H1 (cell line): ENCODE measurements around the gene SMYD3. TPM values are rescaled to one million over a fixed set of nuclear protein-coding genes. Genes with fewer than 3 reads are reported as not detected.

Experiments used
- CTCF ChIA-PET: fragments of 300-600 bp; sonication (Branson Sonifier 250); formaldehyde crosslinking; loops from one replicate; lab custom pipeline; 2021; ENCODE audit not compliant: partially characterized antibody; lab: Charles Lee
- POLR2A ChIA-PET: fragments of 300-600 bp; sonication (Branson Sonifier 250); formaldehyde crosslinking; loops from one replicate; lab custom pipeline; 2021; ENCODE audit warnings: inconsistent platforms; ENCODE audit not compliant: partially characterized antibody; lab: Charles Lee
- DNase-seq, 2 experiments: peaks; one replicate each; pipeline versions ENCODE4 v3.0.0 to v3.0.0-alpha.2; 2010 to 2022; ENCODE audit warnings: low spot score in 2 of 2, low read depth in 1 of 2, mixed read lengths in 1 of 2
- FAIRE-seq: peaks from 2 replicates; lab custom pipeline; 2011; peaks lifted over from hg19 to GRCh38; lab: Jason Lieb, UNC
- H2AFZ ChIP-seq: 2 replicates; pipeline ENCODE4 v1.8.1; 2012; ENCODE audit warnings: low read length, inconsistent platforms
- H2AK5ac ChIP-seq: 2 replicates; pipeline ENCODE4 v1.6.1; 2013; ENCODE audit warnings: low read depth, low read length
- H2BK120ac ChIP-seq: replicated peaks from 2 replicates; pipeline ENCODE3; 2013; ENCODE audit warnings: low read depth, low read length, inconsistent platforms
- H2BK12ac ChIP-seq: 2 replicates; pipeline ENCODE4 v1.6.1; 2013; ENCODE audit warnings: low read depth, low read length
- H2BK15ac ChIP-seq: 2 replicates; pipeline ENCODE4 v1.6.1; 2013; ENCODE audit warnings: low read length
- H2BK20ac ChIP-seq: 2 replicates; pipeline ENCODE4 v1.6.1; 2013; ENCODE audit warnings: low read length
- H2BK5ac ChIP-seq: 2 replicates; pipeline ENCODE4 v1.6.1; 2013; ENCODE audit warnings: low read depth, low read length
- H3K14ac ChIP-seq: 2 replicates; pipeline ENCODE4 v1.6.1; 2013; ENCODE audit warnings: inconsistent platforms; ENCODE audit not compliant: insufficient read length
- H3K18ac ChIP-seq: 2 replicates; pipeline ENCODE4 v1.6.1; 2013; ENCODE audit warnings: low read length; ENCODE audit errors: extremely low read depth
- H3K23ac ChIP-seq: 2 replicates; pipeline ENCODE4 v1.6.1; 2013; ENCODE audit warnings: inconsistent platforms; ENCODE audit not compliant: insufficient read length
- H3K23me2 ChIP-seq: 2 replicates; pipeline ENCODE4 v1.6.1; 2013; ENCODE audit warnings: low read depth, low read length
- H3K27ac ChIP-seq: 2 replicates; pipeline ENCODE4 v1.6.1; 2011; ENCODE audit warnings: low read depth, low read length, inconsistent platforms
- H3K27me3 ChIP-seq, 4 experiments: replicated peaks in 1 of 4; 1 replicate in 1 of 4; 2 replicates in 3 of 4; pipeline versions ENCODE4 v1.6.1 to v1.8.1; 2011 to 2013; ENCODE audit warnings: low read length in 3 of 4, mild to moderate bottlenecking in 3 of 4, inconsistent platforms in 2 of 4, mixed read lengths in 2 of 4, moderate library complexity in 1 of 4; ENCODE audit not compliant: control insufficient read depth in 3 of 4, insufficient read depth in 3 of 4; ENCODE audit errors: extremely low read depth in 1 of 4
- H3K36me3 ChIP-seq, 4 experiments: 2 replicates each; pipeline versions ENCODE4 v1.6.1 to v1.8.1; 2011 to 2013; ENCODE audit warnings: mild to moderate bottlenecking in 4 of 4, low read length in 3 of 4, moderate library complexity in 2 of 4, control low read depth in 1 of 4, inconsistent platforms in 1 of 4; ENCODE audit not compliant: insufficient read depth in 4 of 4, control insufficient read depth in 2 of 4
- H3K4ac ChIP-seq: replicated peaks from 2 replicates; pipeline ENCODE3; 2013; ENCODE audit warnings: low read length, low read depth, mixed read lengths, inconsistent platforms; ENCODE audit not compliant: insufficient read length
- H3K4me1 ChIP-seq, 4 experiments: replicated peaks in 1 of 4; 1 replicate in 1 of 4; 2 replicates in 3 of 4; pipeline versions ENCODE4 v1.6.1 to v1.8.1; 2011 to 2013; ENCODE audit warnings: low read length in 3 of 4, inconsistent platforms in 2 of 4, mixed read lengths in 1 of 4; ENCODE audit not compliant: insufficient read depth in 4 of 4, control insufficient read depth in 3 of 4
- H3K4me2 ChIP-seq, 2 experiments: 2 replicates each; pipeline versions ENCODE4 v1.6.1 to v1.8.1; 2011 to 2013; ENCODE audit warnings: low read depth in 2 of 2, low read length in 2 of 2, control low read depth in 1 of 2, inconsistent platforms in 1 of 2, mild to moderate bottlenecking in 1 of 2; ENCODE audit not compliant: insufficient read depth in 1 of 2
- H3K4me3 ChIP-seq, 4 experiments: fragments of 200-600, 300-600 bp in 1 of 4; sonication (generic), shearing (Covaris generic), sonication (Bioruptor Twin) in 1 of 4; 2 replicates each; pipeline versions ENCODE4 v1.5.1 to v1.8.1; 2011 to 2016; ENCODE audit warnings: low read length in 4 of 4, low read depth in 3 of 4, control low read depth in 2 of 4, inconsistent platforms in 2 of 4, mild to moderate bottlenecking in 2 of 4, mixed read lengths in 1 of 4, moderate library complexity in 1 of 4; ENCODE audit not compliant: insufficient read depth in 2 of 4; ENCODE audit errors: extremely low read depth in 1 of 4
- H3K56ac ChIP-seq: replicated peaks from 2 replicates; pipeline ENCODE3; 2013; ENCODE audit warnings: low read depth, mild to moderate bottlenecking, mixed read lengths, low read length, inconsistent platforms; ENCODE audit not compliant: insufficient read length
- H3K79me1 ChIP-seq: 2 replicates; pipeline ENCODE4 v1.6.1; 2013; ENCODE audit warnings: low read depth, low read length, control low read depth
- H3K79me2 ChIP-seq, 2 experiments: 2 replicates each; pipeline versions ENCODE4 v1.6.1 to v1.8.1; 2012 to 2013; ENCODE audit warnings: low read length in 2 of 2, mild to moderate bottlenecking in 2 of 2, inconsistent platforms in 1 of 2; ENCODE audit not compliant: insufficient read depth in 2 of 2, control insufficient read depth in 1 of 2
- H3K9ac ChIP-seq, 4 experiments: replicated peaks in 1 of 4; 1 replicate in 1 of 4; 2 replicates in 3 of 4; pipeline versions ENCODE4 v1.6.1 to v1.8.1; 2011 to 2013; ENCODE audit warnings: low read depth in 3 of 4, low read length in 3 of 4, control low read depth in 2 of 4, mild to moderate bottlenecking in 2 of 4, moderate library complexity in 2 of 4, inconsistent platforms in 1 of 4; ENCODE audit errors: extremely low read depth in 1 of 4
- H3K9me3 ChIP-seq, 2 experiments: 2 replicates each; pipeline versions ENCODE4 v1.6.1 to v1.8.1; 2012 to 2013; ENCODE audit warnings: mild to moderate bottlenecking in 2 of 2, moderate library complexity in 2 of 2, control low read depth in 1 of 2, inconsistent platforms in 1 of 2, low read depth in 1 of 2, low read length in 1 of 2, mixed read lengths in 1 of 2; ENCODE audit not compliant: insufficient read depth in 2 of 2
- H4K20me1 ChIP-seq, 2 experiments: replicated peaks in 1 of 2; 2 replicates each; pipeline versions ENCODE3 to v1.8.1; 2011 to 2013; ENCODE audit warnings: inconsistent platforms in 2 of 2, low read length in 2 of 2, mild to moderate bottlenecking in 1 of 2; ENCODE audit not compliant: insufficient read depth in 2 of 2, control insufficient read depth in 1 of 2
- H4K5ac ChIP-seq: 2 replicates; pipeline ENCODE4 v1.6.1; 2013; ENCODE audit warnings: low read length, low read depth, mixed read lengths, inconsistent platforms; ENCODE audit not compliant: insufficient read length
- H4K8ac ChIP-seq: 2 replicates; pipeline ENCODE4 v1.8.0; 2013; ENCODE audit warnings: mild to moderate bottlenecking, moderate library complexity, low read length, inconsistent platforms; ENCODE audit not compliant: insufficient read depth; ENCODE audit errors: extremely low read depth
- H4K91ac ChIP-seq: replicated peaks from 2 replicates; pipeline ENCODE3; 2013; ENCODE audit warnings: low read length, mixed read lengths, inconsistent platforms; ENCODE audit not compliant: insufficient read length
- JUN ChIP-seq: IDR thresholded peaks from 2 replicates; pipeline ENCODE4 v1.6.1; 2011; ENCODE audit warnings: low read depth, mild to moderate bottlenecking, improper control_type of control experiment, low read length
- WGBS, 2 experiments: shearing (Covaris generic) in 1 of 2; methylation state at CpG; one replicate each; pipeline versions ENCODE4 v1.1.6 to v1.1.7; 2013 to 2015; ENCODE audit warnings: low lambda C conversion rate in 2 of 2, mixed read lengths in 2 of 2, inconsistent platforms in 1 of 2, low coverage in 1 of 2, missing lambda C conversion rate in 1 of 2; ENCODE audit not compliant: insufficient replicate concordance in 2 of 2, insufficient coverage in 1 of 2, insufficient read length in 1 of 2; ENCODE audit errors: extremely low coverage in 1 of 2, missing lambda C conversion rate in 1 of 2; 5-methylcytosine and 5-hydroxymethylcytosine counted together
- polyA plus RNA-seq, 7 experiments: library from polyadenylated mRNA; depleted of rRNA in 3 of 7; stranded (reverse) in 5 of 7; unstranded in 2 of 7; fragments of >200 nt in 5 of 7; fragments of 200-250 nt in 2 of 7; gene quantifications; 1 replicate in 5 of 7; 2 replicates in 1 of 7; 4 replicates in 1 of 7; pipeline versions ENCODE4 v1.2.1 to v1.2.3, GENCODE V29; 2011 to 2013; ENCODE audit warnings: missing spikeins in 2 of 7, mixed read lengths in 2 of 7
- total RNA-seq: library from RNA; stranded (reverse); fragmentation: NEBNext Ultra II Directional; extraction: Animal tissue kit (Norgen Biotek cat#: 25700); gene quantifications from 2 replicates; pipeline ENCODE4 v1.2.1, GENCODE V29; 2021

Gene SMYD3
- total and polyA plus RNA-seq, 2 of the 8 experiments (the other 6 are each of a cell fraction or from before 2014, with no cell fraction given): 17.3 to 25.4 TPM

GRCh38 chr1:246081138-246081702 lies 425.9 kb downstream of the SMYD3 start:
- Histone ChIP-seq H3K23ac (no peak overlapping the region), H3K27ac (no peak overlapping the region), H3K4ac (no peak overlapping the region), H4K8ac (no peak overlapping the region; the same call in 1 of the 2 replicates), H3K14ac (no peak overlapping the region), H2AK5ac (no peak overlapping the region), H3K9me3 (peaks cover 8% of the 10 kb centered on the region in 2 experiments; a peak in 2 of 4 replicates), H3K4me1 (peaks cover 0 to 3% (median 0%) of the 10 kb centered on the region in 4 experiments; a peak in 1 of 7 replicates), H3K18ac (no peak overlapping the region), H4K20me1 (no peaks in the 10 kb centered on the region), H4K5ac (no peak overlapping the region), H3K79me1 (no peaks in the 10 kb centered on the region), H3K9ac (no peak overlapping the region), H2BK5ac (no peak overlapping the region), H2BK20ac (no peak overlapping the region), H2BK120ac (no peak overlapping the region), H3K4me2 (no peak overlapping the region), H3K36me3 (no peaks in the 10 kb centered on the region; a peak in 1 of 8 replicates), H2BK15ac (no peak overlapping the region), H3K4me3 (no peak overlapping the region), H2AFZ (no peak overlapping the region), H3K56ac (no peak overlapping the region), H4K91ac (no peak overlapping the region), H3K27me3 (no peaks in the 10 kb centered on the region), H3K23me2 (no peaks in the 10 kb centered on the region), H3K79me2 (no peaks in the 10 kb centered on the region), H2BK12ac (no peak overlapping the region)
- FAIRE-seq (no peak), DNase-seq (no peak)
- no peak for TF ChIP-seq JUN
- 97% methylated on average over 4 of the region's 4 CpGs; no CpG with 5 or more reads in 1 of the 2 experiments for WGBS, 2 experiments
- CTCF ChIA-PET: no interaction called here
- POLR2A ChIA-PET: no interaction called here
